Aortic smooth muscle cell (primary cell): ENCODE data around the gene GPRC5B. TPM values are rescaled to one million over a fixed set of nuclear protein-coding genes. Genes with fewer than 3 reads are reported as not detected.

ENCODE experiments used
- total RNA-seq: library from RNA; depleted of rRNA; stranded (reverse); fragments of >200 nt; gene quantifications from 2 replicates; pipeline ENCODE4 v1.2.3, GENCODE V29; 2014

GPRC5B gene, protein sequence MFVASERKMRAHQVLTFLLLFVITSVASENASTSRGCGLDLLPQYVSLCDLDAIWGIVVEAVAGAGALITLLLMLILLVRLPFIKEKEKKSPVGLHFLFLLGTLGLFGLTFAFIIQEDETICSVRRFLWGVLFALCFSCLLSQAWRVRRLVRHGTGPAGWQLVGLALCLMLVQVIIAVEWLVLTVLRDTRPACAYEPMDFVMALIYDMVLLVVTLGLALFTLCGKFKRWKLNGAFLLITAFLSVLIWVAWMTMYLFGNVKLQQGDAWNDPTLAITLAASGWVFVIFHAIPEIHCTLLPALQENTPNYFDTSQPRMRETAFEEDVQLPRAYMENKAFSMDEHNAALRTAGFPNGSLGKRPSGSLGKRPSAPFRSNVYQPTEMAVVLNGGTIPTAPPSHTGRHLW
- total RNA-seq, result 1.6 and 1.8 TPM in 2 replicates

DNA sequence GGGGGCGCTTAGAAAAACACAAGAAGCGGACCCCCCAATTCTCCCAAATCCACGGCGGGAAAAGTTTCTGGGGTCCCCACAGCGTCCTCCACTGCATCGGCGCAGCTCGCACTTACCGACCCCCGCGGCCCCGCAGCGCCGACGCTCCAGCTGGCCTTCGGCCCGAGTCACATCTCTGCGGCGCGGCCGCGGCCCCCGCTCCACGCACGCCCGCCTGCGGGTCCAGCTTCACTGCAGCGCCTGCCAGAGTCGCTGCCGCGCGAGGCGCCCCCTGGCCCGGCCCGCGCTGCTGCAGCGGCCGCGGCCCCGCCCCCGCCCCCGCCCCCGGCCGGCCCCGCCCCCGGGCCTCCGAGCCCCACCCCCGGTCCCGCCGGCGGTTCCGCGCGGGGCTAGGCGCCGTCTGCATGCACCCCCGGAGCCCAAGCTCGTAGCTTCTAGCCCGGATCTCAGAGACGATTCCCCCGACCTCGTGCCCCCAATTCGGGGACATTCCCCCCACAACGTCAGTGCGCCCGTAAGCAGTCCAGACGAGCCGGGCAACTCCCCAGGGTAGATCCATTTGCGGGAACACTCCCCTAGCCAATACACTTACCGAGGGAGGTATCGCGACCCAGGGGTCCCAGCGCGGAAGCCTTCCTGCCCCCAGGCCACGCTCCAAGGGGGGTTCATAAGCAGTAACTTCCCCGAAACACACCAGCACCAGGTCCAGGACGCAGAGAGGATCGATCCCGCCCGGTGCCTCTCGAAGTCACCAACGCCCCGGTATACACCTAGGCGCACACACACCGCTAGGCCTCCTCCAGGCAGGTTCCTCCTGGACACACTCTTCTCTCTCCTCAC, at the start of gene GPRC5B:
Gene GPRC5B (minus strand): TSS at position 238 of the 840 bp plus-strand sequence. CDS start 12,003 bp downstream, outside the sequence.

Other genes with a start within 250 kb of the GPRC5B start
- gene KNOP1, start 166.6 kb downstream of the GPRC5B start, total RNA-seq, result 9.0 and 9.5 TPM in 2 replicates
- gene IQCK, start 166.6 kb downstream of the GPRC5B start, total RNA-seq, result 7.3 and 8.1 TPM in 2 replicates
- not detected in 2 replicates for gene GPR139, start 189.0 kb upstream of the GPRC5B start, total RNA-seq